ENCODE data around the gene C1QL1. TPM values are rescaled to one million over a fixed set of nuclear protein-coding genes. Genes with fewer than 3 reads are reported as not detected.
"Not testable (repeated sequence)": the region's sequence is repeated elsewhere in the genome, so short reads cannot be mapped to it uniquely, and the experiment has no call there.

Gene C1QL1
- total RNA-seq, 1 experiment from 2014 or later = 1.3 TPM

DNA sequence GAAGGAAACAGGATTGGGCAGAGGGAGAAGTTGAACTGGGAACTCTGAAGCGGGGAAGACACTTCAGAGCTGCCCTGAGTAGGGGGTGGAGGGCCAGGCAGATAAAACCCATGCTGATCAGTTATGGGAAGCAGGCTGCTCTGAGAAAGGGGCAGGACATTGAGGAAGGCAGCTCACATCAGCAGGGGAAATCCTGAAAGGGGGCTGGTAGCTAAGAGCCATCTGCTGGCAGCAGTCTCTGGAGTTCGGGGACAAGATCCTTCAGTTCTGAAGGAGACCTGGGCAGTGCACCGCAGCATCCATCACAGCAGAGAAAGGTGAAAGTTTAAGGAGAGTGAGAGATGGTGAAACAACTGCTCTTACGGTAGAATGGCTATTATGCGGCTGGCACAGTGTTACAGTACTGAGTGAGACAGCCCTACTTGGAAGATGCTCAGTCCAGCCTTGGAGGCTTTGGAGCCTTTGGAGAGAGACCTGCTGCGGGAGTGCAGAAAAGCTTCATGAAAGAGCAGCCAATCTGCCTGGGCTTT, 15.1 kb downstream of the C1QL1 start:
- 0 out of 2 replicates have a peak, but pooled peaks cover 4% of the 10 kb centered on the region for H3K4me1 ChIP-seq (replicated peaks; ENCODE audit: insufficient read depth)
- no peak overlapping the region for H2AFZ ChIP-seq
- intact Hi-C loops (cut with micrococcal nuclease; ENCODE audit: unreplicated experiment) = no loop called here
- H3K27me3 ChIP-seq (ENCODE audit: insufficient read depth, low read depth) = peaks cover 4% of the 10 kb centered on the region; the same call in 1 of the 2 replicates
- ChIA-PET CTCF (no interaction called here), POLR2A (ENCODE audit: unreplicated experiment) (no interaction called here)
- H4K20me1 ChIP-seq (ENCODE audit: insufficient read depth) = no peaks in the 10 kb centered on the region
- H3K9me3 ChIP-seq (ENCODE audit: insufficient read depth, low read depth) = no peaks in the 10 kb centered on the region
- BruUV-seq (replicated peaks) = no TSS peak
- H3K4me2 ChIP-seq = no peak overlapping the region
- DNase-seq = no peak
- no peak overlapping the region for H3K27ac ChIP-seq
- H3K36me3 ChIP-seq (ENCODE audit: low read depth) = no peaks in the 10 kb centered on the region
- TF ChIP-seq, protein P1, sequence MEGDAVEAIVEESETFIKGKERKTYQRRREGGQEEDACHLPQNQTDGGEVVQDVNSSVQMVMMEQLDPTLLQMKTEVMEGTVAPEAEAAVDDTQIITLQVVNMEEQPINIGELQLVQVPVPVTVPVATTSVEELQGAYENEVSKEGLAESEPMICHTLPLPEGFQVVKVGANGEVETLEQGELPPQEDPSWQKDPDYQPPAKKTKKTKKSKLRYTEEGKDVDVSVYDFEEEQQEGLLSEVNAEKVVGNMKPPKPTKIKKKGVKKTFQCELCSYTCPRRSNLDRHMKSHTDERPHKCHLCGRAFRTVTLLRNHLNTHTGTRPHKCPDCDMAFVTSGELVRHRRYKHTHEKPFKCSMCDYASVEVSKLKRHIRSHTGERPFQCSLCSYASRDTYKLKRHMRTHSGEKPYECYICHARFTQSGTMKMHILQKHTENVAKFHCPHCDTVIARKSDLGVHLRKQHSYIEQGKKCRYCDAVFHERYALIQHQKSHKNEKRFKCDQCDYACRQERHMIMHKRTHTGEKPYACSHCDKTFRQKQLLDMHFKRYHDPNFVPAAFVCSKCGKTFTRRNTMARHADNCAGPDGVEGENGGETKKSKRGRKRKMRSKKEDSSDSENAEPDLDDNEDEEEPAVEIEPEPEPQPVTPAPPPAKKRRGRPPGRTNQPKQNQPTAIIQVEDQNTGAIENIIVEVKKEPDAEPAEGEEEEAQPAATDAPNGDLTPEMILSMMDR (conservative IDR thresholded peaks at IDR 0.05) = no peak
- TF ChIP-seq EZH2 (IDR thresholded peaks at IDR 0.05; ENCODE audit: low read depth) = no peak
- H3K4me3 ChIP-seq = no peak overlapping the region
- H3K9me2 ChIP-seq (ENCODE audit: insufficient read depth) = no peaks in the 10 kb centered on the region
- no peaks in the 10 kb centered on the region for H3F3A ChIP-seq (ENCODE audit: insufficient read depth, low read depth)
- no peaks in the 10 kb centered on the region for H3K79me2 ChIP-seq (ENCODE audit: low read depth)

DNA sequence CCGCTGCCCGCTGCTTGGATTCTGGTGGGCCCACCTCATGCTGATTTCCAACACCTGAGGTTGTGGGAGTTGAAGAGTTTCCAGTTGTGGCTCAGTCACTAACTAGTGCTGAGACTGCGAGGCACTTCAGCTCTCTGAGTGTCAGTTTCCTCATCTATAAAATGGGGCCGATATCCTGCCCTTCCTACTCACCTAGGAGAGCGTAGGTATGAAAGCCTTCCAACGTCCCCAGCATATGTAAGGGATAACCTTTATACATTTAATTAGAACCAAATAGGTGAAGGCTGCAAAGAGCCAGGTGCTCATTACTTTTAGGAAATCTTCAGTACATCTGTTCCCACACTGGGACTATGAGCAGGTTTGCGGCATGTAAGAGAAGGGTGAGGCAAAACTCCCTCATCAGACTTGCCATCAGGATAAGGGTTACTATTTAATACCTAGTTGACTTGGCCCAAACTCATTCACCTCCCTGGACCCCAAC, 19.7 kb downstream of the C1QL1 start:
- Histone ChIP-seq H3K36me3 (ENCODE audit: low read depth) (0 out of 2 replicates have a peak, but pooled peaks cover 4% of the 10 kb centered on the region), H2AFZ (peak overlapping the region; percentile 91), H3K27ac (no peak overlapping the region), H3K9me2 (ENCODE audit: insufficient read depth) (no peaks in the 10 kb centered on the region), H3K4me3 (peak overlapping the region; percentile 86), H4K20me1 (ENCODE audit: insufficient read depth) (no peaks in the 10 kb centered on the region), H3K27me3 (ENCODE audit: insufficient read depth, low read depth) (no peaks in the 10 kb centered on the region), H3F3A (ENCODE audit: insufficient read depth, low read depth) (0 out of 2 replicates have a peak, but pooled peaks cover 7% of the 10 kb centered on the region), H3K4me2 (peak overlapping the region; percentile 81), H3K79me2 (ENCODE audit: low read depth) (peaks cover 40% of the 10 kb centered on the region), H3K4me1 (replicated peaks; ENCODE audit: insufficient read depth) (peaks cover 24% of the 10 kb centered on the region), H3K9me3 (ENCODE audit: insufficient read depth, low read depth) (no peaks in the 10 kb centered on the region)
- TF ChIP-seq, protein P1 (conservative IDR thresholded peaks at IDR 0.05) = no peak
- no peak for TF ChIP-seq EZH2 (IDR thresholded peaks at IDR 0.05; ENCODE audit: low read depth)
- no TSS peak for BruUV-seq (replicated peaks)
- POLR2A ChIA-PET (ENCODE audit: unreplicated experiment) = no interaction called here
- no peak for DNase-seq
- intact Hi-C loops (cut with micrococcal nuclease; ENCODE audit: unreplicated experiment) = no loop called here
- CTCF ChIA-PET = no interaction called here

DNA sequence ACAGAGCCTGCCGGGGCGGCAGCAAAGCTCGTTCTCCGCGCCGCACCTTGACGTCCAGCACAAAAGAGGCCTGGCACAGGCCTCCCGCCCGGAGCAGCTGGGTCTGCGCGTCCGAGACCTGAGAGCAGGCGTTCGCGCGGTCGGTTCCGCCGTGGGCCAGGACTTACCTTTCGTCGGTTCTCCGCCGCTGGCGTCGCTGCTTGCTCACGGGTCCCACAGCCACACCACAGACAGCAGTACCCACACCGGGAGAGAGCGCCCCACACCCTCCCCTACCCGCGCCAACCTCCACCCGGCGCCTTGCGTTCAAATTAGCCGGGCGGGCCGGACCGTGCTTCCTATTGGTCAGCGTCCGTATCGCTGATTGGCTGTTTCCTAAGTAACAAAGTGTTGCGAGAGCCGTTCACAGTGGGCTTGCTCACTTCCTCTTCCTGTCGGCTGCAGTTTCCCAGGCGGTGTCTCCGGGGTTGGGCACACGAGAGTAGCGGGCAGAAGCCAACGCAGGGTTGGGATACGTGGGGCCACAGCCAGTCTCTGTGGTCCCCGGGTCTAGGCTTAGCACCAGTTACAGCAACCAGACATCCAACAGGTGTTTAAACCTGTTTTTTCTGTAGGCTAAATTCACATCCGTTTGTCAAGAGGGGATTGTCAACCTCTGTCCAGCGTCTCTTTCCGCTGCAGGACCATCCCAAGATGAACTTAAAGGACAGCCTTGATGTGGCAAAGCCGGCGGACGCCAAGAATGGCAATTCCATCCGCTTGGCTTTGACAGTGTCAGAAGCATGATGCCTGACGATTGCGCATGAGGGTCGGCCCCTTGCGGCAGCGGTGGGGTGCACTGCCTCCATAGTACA, 20.4 kb downstream of the C1QL1 start, which contains the start of gene KIF18B:
KIF18B (minus strand) TSS at position 313 of the 854 bp plus-strand sequence. CDS start 11,429 bp downstream, outside the sequence.
- TF ChIP-seq EZH2 (IDR thresholded peaks at IDR 0.05; ENCODE audit: low read depth) = no peak
- TF ChIP-seq, protein P1 (conservative IDR thresholded peaks at IDR 0.05) = no peak
- Histone ChIP-seq H2AFZ (peak within 1 kb of the TSS; percentile 91), H3K4me1 (replicated peaks; ENCODE audit: insufficient read depth) (peaks cover 27% of the 10 kb centered on the region), H3K4me3 (peak within 1 kb of the TSS; percentile 86), H3K4me2 (peak within 1 kb of the TSS; percentile 81), H3F3A (ENCODE audit: insufficient read depth, low read depth) (0 out of 2 replicates have a peak, but pooled peaks cover 7% of the 10 kb centered on the region), H3K27me3 (ENCODE audit: insufficient read depth, low read depth) (no peaks in the 10 kb centered on the region), H3K27ac (peak within 1 kb of the TSS; percentile 41; the same call in 1 of the 2 replicates), H3K9me2 (ENCODE audit: insufficient read depth) (no peaks in the 10 kb centered on the region), H4K20me1 (ENCODE audit: insufficient read depth) (no peaks in the 10 kb centered on the region), H3K36me3 (ENCODE audit: low read depth) (0 out of 2 replicates have a peak, but pooled peaks cover 4% of the 10 kb centered on the region), H3K79me2 (ENCODE audit: low read depth) (peaks cover 47% of the 10 kb centered on the region), H3K9me3 (ENCODE audit: insufficient read depth, low read depth) (no peaks in the 10 kb centered on the region)
- intact Hi-C loops (cut with micrococcal nuclease; ENCODE audit: unreplicated experiment) = loop anchor here (2.0 kb wide), 1 partner anchor 33 kb away; no protein-coding TSS in a partner anchor
- POLR2A ChIA-PET (ENCODE audit: unreplicated experiment) = interaction anchor here (0.9 kb wide), 1 partner anchor 100 kb away, joined by 5 read pairs; no protein-coding TSS in a partner anchor
- peak; percentile 87 to 88 for DNase-seq
- BruUV-seq (replicated peaks) = TSS peak; percentile 100
- CTCF ChIA-PET = no interaction called here

GRCh38 chr17:44945652-44946051, 22.5 kb downstream of the C1QL1 start:
- H3K27ac ChIP-seq; H3K27me3 ChIP-seq (ENCODE audit: insufficient read depth, low read depth); H3K9me2 ChIP-seq (ENCODE audit: insufficient read depth); POLR2A ChIA-PET (ENCODE audit: unreplicated experiment); H3K9me3 ChIP-seq (ENCODE audit: insufficient read depth, low read depth); H3K36me3 ChIP-seq (ENCODE audit: low read depth); H3K4me3 ChIP-seq; H4K20me1 ChIP-seq (ENCODE audit: insufficient read depth); H2AFZ ChIP-seq; BruUV-seq (replicated peaks); DNase-seq: not testable (repeated sequence)
- peaks cover 67% of the 10 kb centered on the region for H3K79me2 ChIP-seq (ENCODE audit: low read depth)
- H3K4me2 ChIP-seq = peak overlapping the region; percentile 81; the same call in 1 of the 2 replicates
- intact Hi-C loops (cut with micrococcal nuclease; ENCODE audit: unreplicated experiment) = loop anchor here (2.0 kb wide), 1 partner anchor 35 kb away; no protein-coding TSS in a partner anchor
- H3K4me1 ChIP-seq (replicated peaks; ENCODE audit: insufficient read depth) = peaks cover 46% of the 10 kb centered on the region
- CTCF ChIA-PET = interaction anchor here (0.6 to 0.7 kb wide), 2 partner anchors 276 to 480 kb away, joined by 3 to 4 read pairs; partner anchors contain the start of gene FMNL1
- H3F3A ChIP-seq (ENCODE audit: insufficient read depth, low read depth) = peaks cover 16% of the 10 kb centered on the region

Measured in PC-9 (cell line).